Measurements from ENCODE around the gene RPS15. TPM values are rescaled to one million over a fixed set of nuclear protein-coding genes. Genes with fewer than 3 reads are reported as not detected.
A peak's percentile ranks its signal among the peaks of the same experiment; 100 is the strongest.

RPS15 gene
- total and polyA plus RNA-seq, 9 of the 15 experiments (the other 6 are each of a cell fraction or from before 2014, with no cell fraction given) = 605 to 2,791 (median 957) TPM

DNA sequence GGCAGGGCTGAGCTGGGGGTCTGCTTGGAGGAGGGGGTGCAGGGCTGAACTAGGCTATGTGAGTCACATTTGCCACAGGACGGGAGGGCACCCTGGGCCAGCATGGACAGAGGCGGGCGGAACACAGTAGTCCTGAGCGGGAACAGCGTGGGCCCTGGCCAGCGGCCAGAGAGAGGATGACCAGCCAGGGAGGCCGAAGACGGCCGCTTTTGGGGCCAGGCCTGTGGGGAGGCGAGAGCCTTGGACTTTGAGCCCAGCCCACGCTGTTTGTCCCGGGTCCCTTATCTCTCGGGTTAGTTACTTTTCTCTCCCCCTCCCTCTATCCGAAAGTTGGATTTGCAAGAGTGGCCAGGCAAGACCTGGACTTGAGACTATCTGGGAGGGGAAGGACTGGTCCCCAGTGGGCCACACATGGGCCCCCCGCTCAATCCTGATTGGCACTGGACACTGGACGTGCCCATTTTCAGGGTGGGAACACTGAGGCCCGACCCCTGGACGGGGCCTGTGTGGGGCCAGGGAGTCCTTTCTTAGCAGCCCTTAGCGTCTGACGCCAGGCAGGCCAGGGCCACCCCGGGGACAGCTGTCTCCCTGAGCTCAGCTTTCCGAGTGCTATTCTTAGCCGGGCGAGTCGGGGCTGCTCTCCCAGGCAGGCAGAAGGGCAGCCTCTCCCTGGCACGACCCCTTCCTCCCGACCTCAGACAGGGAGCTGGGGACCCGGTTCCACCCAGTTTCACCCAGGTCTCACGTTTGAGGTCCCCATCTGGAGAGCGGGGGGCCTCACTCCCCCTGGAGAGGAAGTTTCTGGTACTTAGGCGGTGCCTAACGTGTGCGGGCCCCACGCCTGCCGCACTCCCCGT is 37.7 kb upstream of the RPS15 start (continued):
- TF ChIP-seq MXD1 (CRISPR knock-in tag; IDR thresholded peaks at IDR 0.05; ENCODE audit: borderline replicate concordance, poor library complexity, severe bottlenecking) (no peak), KAT2B (IDR thresholded peaks at IDR 0.05; ENCODE audit: low read depth, low read length) (no peak), NRF1 (conservative IDR thresholded peaks at IDR 0.05 in 1 of 2, IDR thresholded peaks at IDR 0.05 in 1 of 2) (no peak; a peak in 1 of 4 replicates), ERF (CRISPR knock-in tag; IDR thresholded peaks at IDR 0.05) (no peak), NR4A1 (CRISPR knock-in tag; IDR thresholded peaks at IDR 0.05) (no peak), NR4A1 (tag; IDR thresholded peaks at IDR 0.05) (no peak), CBX1 (IDR thresholded peaks at IDR 0.05; ENCODE audit: low read depth) (peak; percentile 97), ZNF449 (CRISPR knock-in tag; IDR thresholded peaks at IDR 0.05) (no peak), ID3 (CRISPR knock-in tag; IDR thresholded peaks at IDR 0.05) (no peak), ID3 (tag; IDR thresholded peaks at IDR 0.05) (peak; percentile 51; the same call in 1 of the 2 replicates), MTF1 (CRISPR knock-in tag; IDR thresholded peaks at IDR 0.05; ENCODE audit: borderline replicate concordance) (no peak), COPS2 (conservative IDR thresholded peaks at IDR 0.05) (no peak), ATF7 (IDR thresholded peaks at IDR 0.05) (no peak), NBN (IDR thresholded peaks at IDR 0.05; ENCODE audit: low read depth) (no peak), ZNF324 (CRISPR knock-in tag; IDR thresholded peaks at IDR 0.05) (no peak), SPI1 (IDR thresholded peaks at IDR 0.05; ENCODE audit: borderline replicate concordance, low read depth, low read length) (peak; percentile 44; the same call in 1 of the 2 replicates), GMEB1 (CRISPR knock-in tag; IDR thresholded peaks at IDR 0.05) (no peak), ZMIZ1 (IDR thresholded peaks at IDR 0.05; ENCODE audit: low read depth in 2 of 2, low read length in 2 of 2) (no peak), GTF2F1 (IDR thresholded peaks at IDR 0.05; ENCODE audit: low read depth, low read length) (no peak)
- TF ChIP-seq, protein P1, sequence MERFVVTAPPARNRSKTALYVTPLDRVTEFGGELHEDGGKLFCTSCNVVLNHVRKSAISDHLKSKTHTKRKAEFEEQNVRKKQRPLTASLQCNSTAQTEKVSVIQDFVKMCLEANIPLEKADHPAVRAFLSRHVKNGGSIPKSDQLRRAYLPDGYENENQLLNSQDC (CRISPR knock-in tag; IDR thresholded peaks at IDR 0.05) = no peak

All from K562 (cell line).